ENCODE results near the gene TLCD2. TPM values are rescaled to one million over a fixed set of nuclear protein-coding genes. Genes with fewer than 3 reads are reported as not detected.

The TLCD2 gene
- total and polyA plus RNA-seq, 9 of the 15 experiments (the other 6 are each of a cell fraction or from before 2014, with no cell fraction given), result 0.10 to 0.89 (median 0.58) TPM

GRCh38 chr17:1705004-1705403 lies 5.2 kb downstream of the TLCD2 start (continued):
- TF ChIP-seq PYGO2 (tag; IDR thresholded peaks at IDR 0.05), result no peak
- TF ChIP-seq, protein P1, sequence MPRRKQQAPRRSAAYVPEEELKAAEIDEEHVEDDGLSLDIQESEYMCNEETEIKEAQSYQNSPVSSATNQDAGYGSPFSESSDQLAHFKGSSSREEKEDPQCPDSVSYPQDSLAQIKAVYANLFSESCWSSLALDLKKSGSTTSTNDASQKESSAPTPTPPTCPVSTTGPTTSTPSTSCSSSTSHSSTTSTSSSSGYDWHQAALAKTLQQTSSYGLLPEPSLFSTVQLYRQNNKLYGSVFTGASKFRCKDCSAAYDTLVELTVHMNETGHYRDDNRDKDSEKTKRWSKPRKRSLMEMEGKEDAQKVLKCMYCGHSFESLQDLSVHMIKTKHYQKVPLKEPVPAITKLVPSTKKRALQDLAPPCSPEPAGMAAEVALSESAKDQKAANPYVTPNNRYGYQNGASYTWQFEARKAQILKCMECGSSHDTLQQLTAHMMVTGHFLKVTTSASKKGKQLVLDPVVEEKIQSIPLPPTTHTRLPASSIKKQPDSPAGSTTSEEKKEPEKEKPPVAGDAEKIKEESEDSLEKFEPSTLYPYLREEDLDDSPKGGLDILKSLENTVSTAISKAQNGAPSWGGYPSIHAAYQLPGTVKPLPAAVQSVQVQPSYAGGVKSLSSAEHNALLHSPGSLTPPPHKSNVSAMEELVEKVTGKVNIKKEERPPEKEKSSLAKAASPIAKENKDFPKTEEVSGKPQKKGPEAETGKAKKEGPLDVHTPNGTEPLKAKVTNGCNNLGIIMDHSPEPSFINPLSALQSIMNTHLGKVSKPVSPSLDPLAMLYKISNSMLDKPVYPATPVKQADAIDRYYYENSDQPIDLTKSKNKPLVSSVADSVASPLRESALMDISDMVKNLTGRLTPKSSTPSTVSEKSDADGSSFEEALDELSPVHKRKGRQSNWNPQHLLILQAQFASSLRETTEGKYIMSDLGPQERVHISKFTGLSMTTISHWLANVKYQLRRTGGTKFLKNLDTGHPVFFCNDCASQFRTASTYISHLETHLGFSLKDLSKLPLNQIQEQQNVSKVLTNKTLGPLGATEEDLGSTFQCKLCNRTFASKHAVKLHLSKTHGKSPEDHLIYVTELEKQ (CRISPR knock-in tag; IDR thresholded peaks at IDR 0.05), result no peak
- TF ChIP-seq TFAP4 (CRISPR knock-in tag; IDR thresholded peaks at IDR 0.05; ENCODE audit: borderline replicate concordance), result peak; percentile 91
- TF ChIP-seq MCM2 (IDR thresholded peaks at IDR 0.05; ENCODE audit: low read depth), result no peak
- TF ChIP-seq GABPB2 (CRISPR knock-in tag; conservative IDR thresholded peaks at IDR 0.05), result no peak
- TF ChIP-seq, protein P2, sequence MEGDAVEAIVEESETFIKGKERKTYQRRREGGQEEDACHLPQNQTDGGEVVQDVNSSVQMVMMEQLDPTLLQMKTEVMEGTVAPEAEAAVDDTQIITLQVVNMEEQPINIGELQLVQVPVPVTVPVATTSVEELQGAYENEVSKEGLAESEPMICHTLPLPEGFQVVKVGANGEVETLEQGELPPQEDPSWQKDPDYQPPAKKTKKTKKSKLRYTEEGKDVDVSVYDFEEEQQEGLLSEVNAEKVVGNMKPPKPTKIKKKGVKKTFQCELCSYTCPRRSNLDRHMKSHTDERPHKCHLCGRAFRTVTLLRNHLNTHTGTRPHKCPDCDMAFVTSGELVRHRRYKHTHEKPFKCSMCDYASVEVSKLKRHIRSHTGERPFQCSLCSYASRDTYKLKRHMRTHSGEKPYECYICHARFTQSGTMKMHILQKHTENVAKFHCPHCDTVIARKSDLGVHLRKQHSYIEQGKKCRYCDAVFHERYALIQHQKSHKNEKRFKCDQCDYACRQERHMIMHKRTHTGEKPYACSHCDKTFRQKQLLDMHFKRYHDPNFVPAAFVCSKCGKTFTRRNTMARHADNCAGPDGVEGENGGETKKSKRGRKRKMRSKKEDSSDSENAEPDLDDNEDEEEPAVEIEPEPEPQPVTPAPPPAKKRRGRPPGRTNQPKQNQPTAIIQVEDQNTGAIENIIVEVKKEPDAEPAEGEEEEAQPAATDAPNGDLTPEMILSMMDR (IDR thresholded peaks at IDR 0.05 in 2 of 3, conservative IDR thresholded peaks at IDR 0.05 in 1 of 3; ENCODE audit: insufficient read depth in 2 of 3, low read depth in 1 of 3, low read length in 3 of 3), result no peak
- TF ChIP-seq NKRF (IDR thresholded peaks at IDR 0.05; ENCODE audit: borderline replicate concordance), result no peak
- 0 out of 2 replicates have a peak, but pooled peaks have one; percentile 2 for TF ChIP-seq ZBTB34 (CRISPR knock-in tag; IDR thresholded peaks at IDR 0.05)
- TF ChIP-seq, protein P3, sequence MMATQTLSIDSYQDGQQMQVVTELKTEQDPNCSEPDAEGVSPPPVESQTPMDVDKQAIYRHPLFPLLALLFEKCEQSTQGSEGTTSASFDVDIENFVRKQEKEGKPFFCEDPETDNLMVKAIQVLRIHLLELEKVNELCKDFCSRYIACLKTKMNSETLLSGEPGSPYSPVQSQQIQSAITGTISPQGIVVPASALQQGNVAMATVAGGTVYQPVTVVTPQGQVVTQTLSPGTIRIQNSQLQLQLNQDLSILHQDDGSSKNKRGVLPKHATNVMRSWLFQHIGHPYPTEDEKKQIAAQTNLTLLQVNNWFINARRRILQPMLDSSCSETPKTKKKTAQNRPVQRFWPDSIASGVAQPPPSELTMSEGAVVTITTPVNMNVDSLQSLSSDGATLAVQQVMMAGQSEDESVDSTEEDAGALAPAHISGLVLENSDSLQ (IDR thresholded peaks at IDR 0.05), result peak; percentile 78
- no peak for TF ChIP-seq ZNF263 (CRISPR knock-in tag; IDR thresholded peaks at IDR 0.05; ENCODE audit: borderline replicate concordance)
- no peak for TF ChIP-seq CC2D1A (IDR thresholded peaks at IDR 0.05)
- TF ChIP-seq ZZZ3 (IDR thresholded peaks at IDR 0.05), result no peak
- TF ChIP-seq, protein P4, sequence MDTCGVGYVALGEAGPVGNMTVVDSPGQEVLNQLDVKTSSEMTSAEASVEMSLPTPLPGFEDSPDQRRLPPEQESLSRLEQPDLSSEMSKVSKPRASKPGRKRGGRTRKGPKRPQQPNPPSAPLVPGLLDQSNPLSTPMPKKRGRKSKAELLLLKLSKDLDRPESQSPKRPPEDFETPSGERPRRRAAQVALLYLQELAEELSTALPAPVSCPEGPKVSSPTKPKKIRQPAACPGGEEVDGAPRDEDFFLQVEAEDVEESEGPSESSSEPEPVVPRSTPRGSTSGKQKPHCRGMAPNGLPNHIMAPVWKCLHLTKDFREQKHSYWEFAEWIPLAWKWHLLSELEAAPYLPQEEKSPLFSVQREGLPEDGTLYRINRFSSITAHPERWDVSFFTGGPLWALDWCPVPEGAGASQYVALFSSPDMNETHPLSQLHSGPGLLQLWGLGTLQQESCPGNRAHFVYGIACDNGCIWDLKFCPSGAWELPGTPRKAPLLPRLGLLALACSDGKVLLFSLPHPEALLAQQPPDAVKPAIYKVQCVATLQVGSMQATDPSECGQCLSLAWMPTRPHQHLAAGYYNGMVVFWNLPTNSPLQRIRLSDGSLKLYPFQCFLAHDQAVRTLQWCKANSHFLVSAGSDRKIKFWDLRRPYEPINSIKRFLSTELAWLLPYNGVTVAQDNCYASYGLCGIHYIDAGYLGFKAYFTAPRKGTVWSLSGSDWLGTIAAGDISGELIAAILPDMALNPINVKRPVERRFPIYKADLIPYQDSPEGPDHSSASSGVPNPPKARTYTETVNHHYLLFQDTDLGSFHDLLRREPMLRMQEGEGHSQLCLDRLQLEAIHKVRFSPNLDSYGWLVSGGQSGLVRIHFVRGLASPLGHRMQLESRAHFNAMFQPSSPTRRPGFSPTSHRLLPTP (IDR thresholded peaks at IDR 0.05; ENCODE audit: borderline replicate concordance, extremely low read depth, insufficient read length), result no peak
